Psoas muscle (tissue), 8 donors: ENCODE measurements around the gene RIC8A. TPM values are rescaled to one million over a fixed set of nuclear protein-coding genes. Genes with fewer than 3 reads are reported as not detected.

Experiments
- ATAC-seq, 4 donors: fragments of 200-7000 bp; cut with Tn5 transposase; one replicate each; pipeline ENCODE4 v1.9.1; 2020; ENCODE audit warnings: moderate library complexity in 3 of 4, mild to moderate bottlenecking in 2 of 4
- DNase-seq, 2 donors: peaks; one replicate each; pipeline ENCODE4 v3.0.0-alpha.2; 2020
- H3K27ac ChIP-seq: fragments of 200-600 bp; one replicate; pipeline ENCODE4 v1.8.0; 2022
- H3K27me3 ChIP-seq, 3 donors: fragments of 200-600 bp in 1 of 3; one replicate each; pipeline versions ENCODE4 v1.6.1 to v1.8.0; 2013 to 2022; ENCODE audit warnings: low read length in 2 of 3, mild to moderate bottlenecking in 2 of 3, moderate library complexity in 1 of 3; ENCODE audit not compliant: insufficient read depth in 3 of 3
- H3K36me3 ChIP-seq, 2 donors: fragments of 200-600 bp in 1 of 2; one replicate each; pipeline versions ENCODE4 v1.6.1 to v1.8.0; 2013 to 2022; ENCODE audit warnings: low read depth in 1 of 2, mild to moderate bottlenecking in 1 of 2, moderate library complexity in 1 of 2; ENCODE audit not compliant: insufficient read depth in 1 of 2
- H3K4me1 ChIP-seq: fragments of 200-600 bp; one replicate; pipeline ENCODE4 v1.8.0; 2022
- H3K4me3 ChIP-seq: fragments of 200-600 bp; one replicate; pipeline ENCODE4 v1.8.0; 2022; ENCODE audit warnings: mild to moderate bottlenecking
- H3K9me3 ChIP-seq: fragments of 200-600 bp; one replicate; pipeline ENCODE4 v1.8.0; 2022
- WGBS, 3 donors: extraction: QIAGEN DNeasy Blood & Tissue Kit; methylation state at CpG; one replicate each; pipeline versions ENCODE4 v1.1.6 to v1.1.7; 2013; 5-methylcytosine and 5-hydroxymethylcytosine counted together
- intact Hi-C, 2 donors: fragments of 100-400 bp; cut with DNase I; formaldehyde crosslinking; loops; one replicate each; pipeline versions ENCODE4 v1.11.0 to v1.14.2; 2022
- polyA plus RNA-seq, 3 donors: library from polyadenylated mRNA; stranded (reverse); fragments of 200-250 nt; gene quantifications; one replicate each; pipeline ENCODE4 v1.2.3, GENCODE V29; 2013
- total RNA-seq, 4 donors: library from RNA; stranded (reverse); fragmentation: NEBNext Ultra II Directional in 2 of 4; extraction: Animal tissue kit (Norgen Biotek cat#: 25700) in 2 of 4; gene quantifications; one replicate each; pipeline versions ENCODE4 v1.2.1 to v1.2.4, GENCODE V29; 2021 to 2023
- TF ChIP-seq, protein P1 (sequence below): fragments of 200-600 bp; IDR thresholded peaks from one replicate; pipeline ENCODE4 v1.8.0; 2022; ENCODE audit warnings: antibody characterized with exemption
- donor health status: healthy with polysubstance abuse.
- donor health status: DM: no; HTN: no; CAD: no; lungs with moderate emphysema.
- donor health status: Bipolar disorder and iron deficiency.
- donor health status: healthy.
- donor health status: DM: yes; HTN: yes; CAD: no.
- donor health status: DM: no; HTN: no; CAD: no.
- donor health status: DM: no; HTN: no; CAD: no.
- donor health status: DM: yes; HTN: yes; CAD: no.

Gene RIC8A
- total and polyA plus RNA-seq, 7 donors: 30.2 to 66.9 (median 39.9) TPM

DNA sequence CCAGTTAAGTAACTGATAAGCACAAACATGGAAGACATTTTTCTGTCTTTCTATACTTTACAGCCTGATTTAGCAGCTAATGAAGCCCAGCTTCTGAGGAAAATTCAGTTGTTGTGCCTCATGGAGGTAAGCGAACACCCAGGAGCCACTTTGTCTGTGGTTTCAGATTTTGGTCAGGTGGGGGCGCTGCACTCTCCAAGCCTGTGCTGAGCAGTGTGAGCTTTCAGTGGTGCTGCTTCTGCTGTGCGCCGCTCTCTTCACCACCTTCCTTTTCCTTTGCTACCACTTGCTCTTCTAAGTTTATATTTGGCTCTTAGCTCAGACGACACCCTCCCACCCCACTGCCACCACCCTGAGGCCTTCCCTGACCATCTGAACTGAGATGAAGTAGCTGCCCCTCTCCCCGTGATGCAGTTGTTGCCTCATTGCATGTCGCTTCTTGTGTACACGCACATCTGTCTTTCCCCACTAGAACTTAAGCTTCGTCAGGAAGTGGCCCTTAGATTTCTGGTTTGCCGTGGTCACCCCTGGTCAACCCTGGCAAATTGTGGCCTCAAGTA lies 43.3 kb downstream of the RIC8A start:
- H3K27me3 ChIP-seq: no peaks in the 10 kb centered on the region
- DNase-seq (peak; percentile 50 to 68), ATAC-seq (peak; percentile 58 to 76 (median 67))
- intact Hi-C loops: no loop called here
- H3K27ac ChIP-seq: no peak overlapping the region
- H3K4me3 ChIP-seq: no peak overlapping the region
- H3K36me3 ChIP-seq: peaks cover 6 to 78% of the 10 kb centered on the region in 2 donors
- H3K9me3 ChIP-seq: no peaks in the 10 kb centered on the region
- 79 to 84% (median 81%) methylated on average over 10 of the region's 10 CpGs for WGBS, 3 donors
- TF ChIP-seq, protein P1, sequence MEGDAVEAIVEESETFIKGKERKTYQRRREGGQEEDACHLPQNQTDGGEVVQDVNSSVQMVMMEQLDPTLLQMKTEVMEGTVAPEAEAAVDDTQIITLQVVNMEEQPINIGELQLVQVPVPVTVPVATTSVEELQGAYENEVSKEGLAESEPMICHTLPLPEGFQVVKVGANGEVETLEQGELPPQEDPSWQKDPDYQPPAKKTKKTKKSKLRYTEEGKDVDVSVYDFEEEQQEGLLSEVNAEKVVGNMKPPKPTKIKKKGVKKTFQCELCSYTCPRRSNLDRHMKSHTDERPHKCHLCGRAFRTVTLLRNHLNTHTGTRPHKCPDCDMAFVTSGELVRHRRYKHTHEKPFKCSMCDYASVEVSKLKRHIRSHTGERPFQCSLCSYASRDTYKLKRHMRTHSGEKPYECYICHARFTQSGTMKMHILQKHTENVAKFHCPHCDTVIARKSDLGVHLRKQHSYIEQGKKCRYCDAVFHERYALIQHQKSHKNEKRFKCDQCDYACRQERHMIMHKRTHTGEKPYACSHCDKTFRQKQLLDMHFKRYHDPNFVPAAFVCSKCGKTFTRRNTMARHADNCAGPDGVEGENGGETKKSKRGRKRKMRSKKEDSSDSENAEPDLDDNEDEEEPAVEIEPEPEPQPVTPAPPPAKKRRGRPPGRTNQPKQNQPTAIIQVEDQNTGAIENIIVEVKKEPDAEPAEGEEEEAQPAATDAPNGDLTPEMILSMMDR: peak; percentile 53
- H3K4me1 ChIP-seq: no peaks in the 10 kb centered on the region

DNA sequence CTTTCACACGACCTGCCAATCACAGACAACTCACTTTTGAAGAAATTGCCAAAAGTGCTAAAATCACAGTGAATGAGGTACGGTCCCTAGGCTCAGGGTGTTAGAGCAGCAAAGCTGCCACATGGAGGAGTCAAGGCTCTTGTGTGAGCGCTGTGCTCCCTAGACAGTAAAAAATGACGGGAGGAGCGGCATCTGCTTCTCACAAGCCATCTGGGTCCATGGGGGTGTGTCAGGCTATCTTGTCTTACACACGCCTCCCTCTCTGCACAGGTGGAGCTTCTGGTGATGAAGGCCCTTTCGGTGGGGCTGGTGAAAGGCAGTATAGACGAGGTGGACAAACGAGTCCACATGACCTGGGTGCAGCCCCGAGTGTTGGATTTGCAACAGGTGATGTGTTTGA lies 44.0 kb downstream of the RIC8A start:
- Histone ChIP-seq H3K27ac (no peak overlapping the region), H3K9me3 (no peaks in the 10 kb centered on the region), H3K36me3 (peaks cover 6 to 71% of the 10 kb centered on the region in 2 donors), H3K27me3 (no peaks in the 10 kb centered on the region), H3K4me3 (no peak overlapping the region), H3K4me1 (no peaks in the 10 kb centered on the region)
- TF ChIP-seq, protein P1: no peak
- ATAC-seq: peak in 2 of 4 donors; percentile 12 to 21
- 73 to 75% (median 75%) methylated on average over 10 of the region's 10 CpGs for WGBS, 3 donors
- no peak for DNase-seq
- intact Hi-C loops: no loop called here

DNA sequence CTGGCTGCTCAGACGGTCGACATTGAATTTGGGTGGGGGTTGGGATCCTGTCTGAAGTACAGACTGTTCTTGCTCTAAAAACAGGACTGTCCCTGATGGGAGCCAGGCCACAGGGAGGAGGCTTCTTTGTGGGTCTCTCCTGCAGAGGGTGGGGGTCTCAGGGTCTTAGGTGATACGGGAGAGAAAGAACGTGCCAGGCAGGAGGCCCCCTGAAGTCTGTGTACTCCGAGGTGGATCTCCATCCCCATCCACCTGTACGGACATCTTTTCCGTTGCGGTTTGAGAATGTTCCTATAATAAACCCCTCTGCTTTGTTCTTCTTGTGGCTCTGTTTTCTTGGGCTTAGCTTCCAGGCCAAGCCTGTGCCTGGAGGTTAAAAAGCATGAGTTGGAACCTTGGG lies 45.2 kb downstream of the RIC8A start:
- H3K4me3 ChIP-seq: no peak overlapping the region
- H3K27ac ChIP-seq: no peak overlapping the region
- no peak for DNase-seq
- peaks cover 6 to 60% of the 10 kb centered on the region in 2 donors for H3K36me3 ChIP-seq
- TF ChIP-seq, protein P1: no peak
- 80 to 86% (median 82%) methylated on average over 8 of the region's 8 CpGs for WGBS, 3 donors
- no peak for ATAC-seq
- no peaks in the 10 kb centered on the region for H3K27me3 ChIP-seq
- intact Hi-C loops: no loop called here
- no peaks in the 10 kb centered on the region for H3K4me1 ChIP-seq
- no peaks in the 10 kb centered on the region for H3K9me3 ChIP-seq

DNA sequence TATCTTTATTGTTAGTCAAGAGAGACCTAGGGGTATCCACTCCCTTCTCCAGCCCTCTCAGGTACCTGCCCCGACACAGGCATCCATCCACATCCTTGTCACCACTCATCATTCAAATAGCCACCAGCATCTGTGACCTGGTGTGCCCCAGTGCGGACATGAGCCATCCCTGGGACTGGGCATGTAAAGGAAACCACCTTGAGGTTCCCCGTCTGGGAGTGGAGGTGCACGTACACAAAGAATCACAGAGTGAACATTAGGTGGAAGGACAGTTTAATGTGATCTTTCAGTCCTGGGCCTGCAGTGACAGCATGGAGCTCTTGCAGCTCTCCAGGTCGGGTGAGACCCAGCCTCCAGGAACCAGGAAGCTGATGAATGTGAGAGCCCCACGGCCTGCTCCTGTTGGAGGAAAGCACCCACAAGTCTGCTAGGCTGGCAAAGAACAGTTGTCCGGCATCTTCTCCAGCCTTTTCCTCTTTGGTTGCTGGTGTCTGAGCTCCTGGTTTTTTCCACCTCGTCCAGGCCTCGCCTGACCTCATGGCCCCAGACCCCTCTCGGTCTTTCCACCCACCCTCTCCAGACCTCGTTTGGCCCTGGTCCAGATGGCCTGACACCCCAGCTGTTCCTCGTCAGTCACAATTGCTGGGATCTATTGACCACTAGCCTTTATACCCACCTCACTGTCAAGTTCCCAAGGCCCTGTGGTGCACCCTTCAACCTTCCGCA lies 45.8 kb downstream of the RIC8A start:
- Histone ChIP-seq H3K9me3 (no peaks in the 10 kb centered on the region), H3K27ac (no peak overlapping the region), H3K4me3 (no peak overlapping the region), H3K36me3 (peaks cover 6 to 53% of the 10 kb centered on the region in 2 donors), H3K4me1 (no peaks in the 10 kb centered on the region), H3K27me3 (no peaks in the 10 kb centered on the region)
- TF ChIP-seq, protein P1: no peak
- 55 to 76% (median 55%) methylated on average over 11 to 13 of the region's 13 CpGs for WGBS, 3 donors
- ATAC-seq (peak in 2 of 4 donors; percentile 22 to 24), DNase-seq (no peak)
- intact Hi-C loops: no loop called here
